ENCODE data around the gene STXBP6.
A peak's percentile ranks its signal among the peaks of the same experiment; 100 is the strongest.

Gene STXBP6

DNA sequence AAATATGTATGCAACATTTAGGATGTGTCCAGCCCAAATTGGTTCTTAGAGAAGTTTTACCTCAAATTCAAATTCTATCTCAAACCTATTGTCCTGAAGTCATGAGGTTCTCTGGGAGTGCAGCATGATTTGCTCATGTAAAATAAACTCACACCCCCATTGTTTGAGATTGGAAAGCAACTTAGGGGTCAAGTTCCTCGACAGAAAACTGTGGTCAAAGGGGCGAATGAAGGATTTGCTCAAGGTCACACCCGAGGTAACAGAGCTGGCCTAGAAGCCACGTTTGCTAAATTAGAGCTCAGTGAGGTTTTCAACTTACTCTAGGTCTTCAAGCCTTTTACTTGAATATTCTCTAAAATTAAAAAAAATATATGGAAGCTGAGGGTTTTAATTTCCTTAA, 218.3 kb downstream of the STXBP6 start:
- no peak for DNase-seq (ENCODE audit: low read depth in 3 of 3)

DNA sequence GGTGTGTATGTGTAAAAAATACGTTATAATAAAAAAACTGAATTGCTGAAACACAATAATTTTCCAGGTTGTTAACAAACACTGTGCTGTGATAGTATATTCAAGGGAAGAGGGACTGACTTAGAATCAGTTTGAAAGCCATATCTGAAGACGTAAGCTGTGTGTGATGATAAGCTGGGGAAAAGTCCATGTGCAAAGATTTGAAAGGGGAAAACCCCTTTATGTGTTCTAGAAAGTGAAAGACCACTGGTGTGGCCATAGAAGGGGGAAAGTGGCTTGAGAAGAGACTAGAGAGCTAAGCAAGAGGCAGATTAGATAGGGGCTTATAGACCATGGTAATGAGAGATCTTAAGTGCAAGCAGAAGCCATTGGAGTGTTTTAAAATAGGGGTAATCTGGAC, 220.1 kb downstream of the STXBP6 start:
- DNase-seq (ENCODE audit: low read depth in 3 of 3): no peak

DNA sequence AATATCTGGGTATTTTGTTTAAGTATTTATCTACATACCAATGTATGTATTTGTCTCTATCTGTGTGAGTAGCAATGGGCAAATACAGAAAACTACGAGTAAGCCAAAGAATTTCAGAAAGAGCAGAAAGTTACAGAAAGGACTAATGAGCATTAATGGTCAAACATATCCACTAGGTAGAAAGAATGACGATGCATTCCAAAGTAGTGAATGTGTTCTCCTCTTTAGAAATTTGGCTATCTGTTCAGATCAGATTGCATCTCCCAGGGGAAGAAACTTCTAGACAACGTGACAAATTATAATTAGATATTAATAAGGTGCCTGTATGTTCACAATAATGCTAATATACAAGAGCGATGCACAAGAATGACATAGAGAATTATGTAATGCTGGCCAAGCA, 221.5 kb downstream of the STXBP6 start:
- DNase-seq (ENCODE audit: low read depth in 3 of 3): no peak

DNA sequence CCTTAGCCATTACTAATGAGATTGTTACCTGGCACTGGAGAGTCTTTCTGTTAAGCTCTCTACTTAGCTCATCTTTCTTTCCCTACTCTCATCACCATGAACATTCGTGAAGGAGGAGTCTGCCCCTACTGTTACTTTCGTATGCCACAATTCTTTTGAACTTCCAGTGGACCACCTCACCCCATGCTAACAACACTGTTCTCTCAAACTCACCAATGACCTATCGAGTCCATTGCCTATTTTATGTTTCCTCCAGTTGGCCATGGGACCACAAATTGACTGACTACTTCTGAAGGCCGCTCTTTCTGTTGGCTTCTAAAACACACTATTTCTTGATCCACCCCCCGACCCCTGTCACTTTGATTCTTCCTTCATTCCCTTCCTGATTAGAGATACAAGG, 223.6 kb downstream of the STXBP6 start:
- no peak for DNase-seq (ENCODE audit: low read depth in 3 of 3)

DNA sequence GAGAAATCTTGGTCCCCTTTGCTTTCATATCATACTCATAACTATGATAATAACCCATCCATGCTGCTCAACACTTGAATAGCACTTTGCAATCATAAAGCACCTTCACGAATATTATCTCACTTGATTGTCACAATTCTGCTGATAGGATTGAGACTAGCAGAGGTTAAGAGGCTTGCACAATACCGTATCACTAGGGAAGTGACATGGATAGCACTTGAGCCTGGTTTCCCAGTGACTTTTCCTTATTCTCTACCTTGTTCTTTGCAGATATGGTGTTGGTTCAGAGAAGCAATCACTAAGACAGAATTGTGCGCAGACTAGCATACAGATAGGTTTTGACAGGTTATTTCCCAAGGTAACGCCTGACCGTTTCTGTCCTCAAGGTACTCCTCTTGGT, 229.3 kb downstream of the STXBP6 start:
- no peak for DNase-seq (ENCODE audit: low read depth in 3 of 3)

DNA sequence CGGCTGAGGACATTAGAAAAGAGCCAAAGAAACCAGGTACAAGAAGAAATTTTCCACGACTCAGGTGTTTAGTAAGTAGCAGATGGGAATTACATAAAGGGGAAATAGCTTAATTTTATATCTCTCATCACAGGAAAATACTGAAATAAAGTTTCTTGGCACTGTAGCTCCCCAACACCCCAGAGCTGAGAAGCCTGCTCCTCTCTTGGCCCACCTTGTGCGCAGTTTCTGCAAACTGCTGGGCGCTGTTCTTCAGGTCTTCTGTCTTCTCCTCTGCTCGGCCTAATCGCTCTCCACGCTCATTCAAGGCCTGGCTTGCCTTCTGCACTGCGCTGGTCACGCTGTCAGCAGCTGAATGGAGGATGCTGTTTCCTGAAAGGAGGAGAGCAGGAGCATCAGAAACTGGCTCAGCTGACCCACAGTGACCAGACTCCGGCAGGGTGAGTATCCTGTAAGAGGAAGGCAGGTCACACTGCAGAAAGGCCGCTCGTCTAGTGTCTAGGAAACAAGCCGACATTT, 231.1 kb downstream of the STXBP6 start:
- DNase-seq (ENCODE audit: low read depth in 3 of 3): no peak

DNA sequence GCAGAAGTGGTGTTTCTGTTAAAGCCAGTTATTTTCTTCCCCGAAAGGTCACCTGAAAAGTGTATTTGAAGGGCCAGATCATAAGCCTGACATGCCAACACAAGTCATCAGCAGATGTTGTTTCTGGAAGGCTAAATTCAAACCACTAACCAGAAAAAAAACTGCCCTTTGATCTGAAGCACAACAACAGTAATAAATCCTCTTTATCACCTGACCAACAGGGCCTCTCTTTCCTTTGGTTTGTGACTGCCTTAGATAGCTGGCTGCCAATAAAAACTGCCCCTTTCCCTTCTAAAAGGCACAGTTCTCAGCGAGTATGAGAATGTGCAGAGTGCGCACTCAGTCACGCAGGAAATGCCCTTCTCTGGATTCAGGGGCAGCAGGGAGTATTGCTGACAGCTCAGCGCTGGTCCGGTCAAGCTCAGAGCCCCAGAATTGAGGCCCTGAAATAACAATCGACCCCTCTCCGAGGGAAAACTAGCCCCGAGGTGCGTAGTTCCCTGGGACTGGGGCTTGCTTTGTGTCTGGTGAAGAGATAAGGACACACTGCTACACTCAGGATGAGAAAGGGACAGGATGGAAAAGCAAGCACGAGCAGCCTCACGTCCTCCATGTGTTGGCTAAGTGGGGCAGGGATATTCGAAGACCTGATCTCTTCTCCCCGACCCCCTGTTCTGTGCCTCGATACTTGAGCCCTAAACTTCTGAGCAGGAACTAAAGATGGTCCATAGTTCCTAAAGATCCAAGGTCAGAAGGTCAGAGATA, 231.7 kb downstream of the STXBP6 start:
- DNase-seq (ENCODE audit: low read depth in 3 of 3): no peak

DNA sequence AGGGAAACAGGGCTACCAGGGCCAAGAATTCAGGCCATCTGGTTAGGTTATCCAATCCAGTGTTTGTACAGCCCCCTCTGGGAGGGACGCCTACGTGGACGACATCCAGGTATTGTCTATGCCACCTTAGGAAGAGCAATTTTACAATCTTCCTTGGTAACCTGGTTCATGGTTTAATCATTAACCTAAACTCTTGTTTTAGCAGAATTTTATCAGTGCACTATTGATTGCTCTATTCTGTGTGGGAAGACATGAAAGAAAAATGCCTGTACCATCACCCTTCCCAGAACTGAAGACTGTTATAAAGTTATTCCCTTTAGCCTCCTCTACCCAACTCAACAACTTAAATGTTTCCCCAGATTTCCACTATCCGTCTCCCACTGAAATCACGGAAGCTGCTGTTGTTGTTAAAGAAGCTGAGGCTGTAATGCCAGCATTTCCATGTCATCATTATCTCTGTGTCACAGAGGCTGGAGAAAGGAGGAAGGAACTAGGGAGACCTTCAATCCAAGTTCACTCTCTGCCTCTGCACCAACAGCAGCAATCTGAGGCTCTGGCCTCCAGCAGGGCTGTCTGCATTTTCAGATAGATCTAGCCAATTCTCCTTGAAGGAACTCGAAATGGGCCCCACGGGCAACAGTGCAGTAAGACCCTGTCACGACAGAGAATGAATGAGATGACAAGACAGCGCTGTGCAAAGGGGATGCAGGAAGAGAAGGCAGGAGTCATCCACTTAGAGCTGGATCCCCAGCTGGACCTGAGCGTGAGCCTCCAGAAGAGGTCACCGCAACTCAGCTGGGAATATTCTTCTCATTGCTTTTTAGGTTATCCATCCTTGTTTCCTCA, 232.5 kb downstream of the STXBP6 start:
- DNase-seq (ENCODE audit: low read depth in 3 of 3): no peak

DNA sequence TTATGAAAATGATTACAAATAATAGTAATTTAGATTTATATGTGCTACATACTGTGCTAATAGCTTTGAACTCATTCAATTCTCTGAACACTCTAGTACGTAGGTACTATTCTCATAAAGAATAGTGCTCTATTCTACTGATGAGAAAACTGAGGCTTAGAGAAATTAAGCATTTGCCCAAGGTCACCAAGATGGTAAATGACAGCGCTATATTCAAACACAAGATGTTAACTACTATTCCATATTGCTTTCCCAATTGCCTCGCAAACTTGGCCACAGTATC, 233.1 kb downstream of the STXBP6 start:
- DNase-seq (ENCODE audit: low read depth in 3 of 3): no peak

DNA sequence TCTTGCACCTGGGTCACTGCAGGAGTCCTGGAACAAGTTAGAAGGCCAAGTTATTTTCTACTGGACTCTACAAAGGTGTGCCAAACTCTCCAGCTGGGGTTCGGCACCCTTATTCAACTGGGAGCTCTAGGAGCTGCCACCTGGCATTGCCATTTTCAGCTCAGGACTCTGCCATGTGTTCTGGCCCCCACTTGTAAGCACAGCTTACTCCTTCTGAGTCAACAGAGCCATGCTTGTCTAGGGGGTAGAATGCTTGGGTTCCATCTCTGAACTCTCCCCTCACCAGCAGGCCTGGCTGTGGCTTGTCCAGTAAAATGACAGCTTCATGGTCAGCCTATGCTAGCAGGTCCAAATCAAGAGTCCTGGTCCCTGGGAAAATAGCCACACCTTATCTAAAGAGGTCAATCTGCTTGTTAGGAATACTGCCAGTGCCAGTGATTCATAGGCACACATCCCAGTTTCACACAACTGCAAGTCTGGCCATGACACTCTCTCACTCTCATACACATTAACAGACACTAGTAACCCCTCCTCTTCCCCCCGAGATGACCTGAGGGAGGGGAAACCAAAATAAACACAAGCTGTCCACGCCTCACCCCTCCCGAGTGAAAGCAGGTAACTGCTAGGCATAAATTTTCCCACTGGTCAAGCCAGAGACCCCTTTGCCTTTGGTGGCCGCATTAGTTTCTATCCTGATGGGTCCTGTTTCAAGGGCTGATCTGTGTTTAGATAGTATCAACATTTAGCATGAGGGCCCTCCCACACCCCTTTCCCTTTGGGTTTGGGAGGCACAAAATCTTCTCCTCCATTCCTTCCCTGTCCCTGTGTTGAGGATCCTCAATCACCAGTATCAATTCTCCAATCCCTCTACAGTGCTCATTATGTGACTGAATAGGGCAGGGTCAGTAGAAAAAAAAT, 233.7 kb downstream of the STXBP6 start:
- DNase-seq (ENCODE audit: low read depth in 3 of 3): no peak

DNA sequence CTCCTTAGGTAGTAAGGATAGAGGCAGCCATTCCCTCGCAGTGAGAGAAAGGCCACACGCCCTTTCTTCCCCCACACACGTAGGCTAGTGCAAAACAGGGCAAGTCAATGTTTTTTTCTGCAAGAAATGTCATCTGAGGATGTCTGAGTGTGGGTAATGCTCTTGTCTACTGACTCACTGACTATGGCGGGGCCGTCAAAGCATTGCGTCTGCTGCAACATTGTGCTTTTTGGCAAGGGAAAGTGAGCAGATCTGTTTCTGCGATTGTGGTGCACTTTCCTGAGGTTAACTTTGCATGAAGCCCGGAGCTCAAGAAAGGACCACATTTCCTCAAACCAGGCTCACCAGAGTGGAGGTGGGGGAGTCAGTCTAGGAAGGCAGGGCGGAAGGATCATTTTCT, 234.4 kb downstream of the STXBP6 start:
- DNase-seq (ENCODE audit: low read depth in 3 of 3): no peak

DNA sequence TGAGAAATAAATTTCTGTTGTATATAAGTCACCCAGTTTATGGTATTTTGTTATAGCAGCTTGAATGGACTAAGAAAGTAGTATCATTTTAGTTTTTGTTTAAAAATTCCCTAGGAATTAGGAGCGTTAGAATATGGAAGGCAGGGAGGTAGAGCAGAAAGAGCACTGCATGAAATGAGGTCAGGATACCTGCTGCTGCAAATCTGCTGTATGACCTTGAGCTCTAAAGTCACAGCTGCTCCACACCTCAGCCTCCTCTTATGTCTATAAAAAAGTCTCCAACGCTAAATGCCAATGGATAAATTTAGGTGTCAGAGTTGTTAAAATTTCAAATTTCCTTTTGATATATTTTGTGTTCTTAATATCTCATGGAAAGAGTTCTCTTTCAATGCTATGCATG, 235.0 kb downstream of the STXBP6 start:
- DNase-seq (ENCODE audit: low read depth in 3 of 3): no peak

DNA sequence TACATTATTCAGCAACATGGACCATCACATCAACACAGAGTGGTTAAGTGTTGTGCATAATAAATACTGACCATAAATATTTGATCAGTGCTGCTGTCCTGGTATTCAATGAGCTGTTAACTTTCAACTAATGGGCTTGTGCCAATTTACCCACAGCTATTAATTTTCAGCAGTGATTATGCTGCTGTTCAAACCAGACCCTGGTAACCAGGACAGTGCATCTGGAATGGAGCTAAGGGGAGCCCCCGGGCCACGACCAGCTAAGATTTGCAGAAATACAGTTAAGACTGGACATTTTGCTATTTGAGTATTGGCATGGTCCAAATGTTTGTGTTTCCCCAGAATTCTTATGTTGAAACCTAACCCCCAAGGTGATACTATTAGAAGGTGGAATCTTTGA, 235.6 kb downstream of the STXBP6 start:
- no peak for DNase-seq (ENCODE audit: low read depth in 3 of 3)

DNA sequence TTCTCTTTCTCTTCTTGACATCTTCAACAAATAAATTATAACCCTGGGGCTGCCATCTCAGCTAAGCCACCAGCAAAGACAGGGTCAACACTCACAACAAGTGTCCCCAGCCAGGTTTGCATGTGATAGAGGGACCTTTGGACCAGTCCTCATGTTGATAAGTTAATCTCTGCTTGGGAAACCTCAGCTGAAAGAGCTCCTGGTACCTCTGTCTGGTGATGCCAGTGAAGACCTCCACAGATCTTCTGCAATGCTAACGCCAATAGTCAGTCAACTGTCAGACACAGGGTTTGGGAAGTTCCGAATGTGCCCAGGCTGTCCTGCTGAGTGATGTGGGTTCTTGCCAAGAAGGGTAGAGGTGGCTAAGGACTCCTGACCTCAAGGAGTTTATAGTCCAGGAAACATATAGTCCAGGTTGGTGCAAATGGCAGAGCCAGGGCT, 236.1 kb downstream of the STXBP6 start:
- DNase-seq (ENCODE audit: low read depth in 3 of 3): no peak

DNA sequence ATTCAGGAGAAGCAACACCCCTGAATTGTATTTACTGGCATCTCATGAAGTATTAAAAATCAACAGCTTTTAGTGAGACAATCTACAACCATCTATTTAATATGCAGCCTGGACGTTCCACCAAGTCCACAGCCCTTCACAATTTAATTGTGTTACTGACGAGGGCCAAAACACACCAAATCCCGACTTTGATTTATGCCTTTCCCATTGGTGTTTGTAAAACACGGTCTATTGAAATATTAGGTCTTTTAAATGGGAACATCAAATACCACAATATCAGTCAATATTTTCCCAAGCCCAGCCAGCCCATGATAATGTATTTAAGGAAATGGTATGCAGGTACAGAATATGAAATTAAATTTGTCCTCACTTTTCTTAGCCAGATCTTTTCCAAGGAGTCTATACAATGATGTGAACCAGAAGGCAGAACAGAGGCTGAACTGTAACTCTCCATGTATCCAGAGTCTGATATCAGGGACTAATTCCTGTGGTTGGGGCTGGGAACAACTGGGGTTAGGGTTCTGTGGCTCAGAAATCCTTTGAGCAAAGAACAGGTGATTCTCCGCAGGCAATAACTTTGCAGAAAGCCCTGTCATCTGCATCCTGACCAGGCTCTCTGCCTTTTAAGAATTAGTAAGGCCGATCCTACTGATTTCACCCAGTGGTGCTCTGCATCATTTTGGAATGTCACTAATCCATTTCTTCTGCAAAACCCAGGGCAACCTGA, 236.7 kb downstream of the STXBP6 start:
- no peak for DNase-seq (ENCODE audit: low read depth in 3 of 3)

DNA sequence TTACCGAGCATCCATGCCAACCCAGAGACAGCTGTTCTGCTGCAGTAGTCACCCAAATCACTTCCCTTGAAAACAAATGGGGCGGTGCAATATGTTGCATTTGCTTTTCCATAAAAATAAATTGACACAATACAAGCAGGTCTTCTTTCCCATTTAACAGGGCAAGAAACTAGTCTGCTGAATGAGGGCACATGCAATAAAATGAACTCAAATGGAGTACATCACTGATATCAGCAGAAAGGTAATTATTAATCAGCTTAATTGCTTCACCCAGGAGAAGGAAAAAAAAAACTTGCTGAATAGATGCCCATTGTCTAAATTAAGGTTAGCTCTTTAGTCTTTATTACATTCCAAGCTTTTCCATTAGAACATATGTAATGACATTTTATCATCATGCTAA, 240.8 kb downstream of the STXBP6 start:
- no peak for DNase-seq (ENCODE audit: low read depth in 3 of 3)

DNA sequence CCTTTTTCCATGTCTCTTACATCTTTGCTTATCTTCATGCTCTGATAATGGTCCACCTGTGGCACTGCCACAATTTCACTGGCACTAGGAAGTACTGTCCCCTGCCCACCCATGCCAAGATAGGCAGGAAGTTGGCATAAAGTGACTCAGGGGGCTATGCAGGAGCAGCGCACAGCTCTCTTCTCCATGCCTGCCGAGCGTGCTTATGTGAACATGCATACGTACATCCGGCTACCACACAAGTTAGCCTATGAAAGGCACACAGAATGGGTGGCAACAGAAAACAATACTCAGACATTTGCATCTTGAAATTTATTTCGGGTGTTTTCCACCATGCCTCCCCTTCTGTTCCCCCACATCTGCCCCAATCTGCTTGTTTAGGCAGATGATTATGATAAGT, 241.5 kb downstream of the STXBP6 start:
- DNase-seq (ENCODE audit: low read depth in 3 of 3): no peak

DNA sequence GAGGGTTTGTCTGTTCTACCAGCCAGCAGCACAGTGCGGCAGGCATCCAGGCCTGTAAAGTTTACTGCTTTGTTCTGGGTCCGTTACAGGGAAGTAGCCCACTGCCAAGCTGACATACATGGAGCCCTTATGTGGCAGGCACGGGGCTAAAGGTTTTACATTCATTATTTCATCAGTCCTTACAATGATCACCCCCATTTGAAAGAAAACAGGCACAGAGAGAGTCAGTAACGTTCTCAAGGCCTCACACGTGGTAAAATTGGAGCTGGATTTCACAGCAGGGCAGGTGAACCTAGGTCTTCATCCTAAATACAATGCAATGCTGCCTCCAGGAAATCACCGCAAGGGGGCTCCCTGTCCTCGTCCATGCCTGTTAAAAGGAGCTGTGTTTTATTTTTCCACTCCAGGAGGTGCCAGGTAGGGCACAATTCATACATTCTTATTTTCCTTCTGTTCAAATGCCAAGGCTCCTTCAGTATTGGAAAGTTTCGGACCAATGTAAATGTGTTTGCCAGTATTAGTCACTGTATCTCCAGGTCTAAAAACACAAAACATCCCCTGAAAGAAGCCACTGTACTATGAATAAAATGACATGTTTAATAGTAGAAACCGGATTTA, 243.8 kb downstream of the STXBP6 start:
- peak; percentile 1 to 37 (median 6) for DNase-seq (ENCODE audit: low read depth in 3 of 3)

DNA sequence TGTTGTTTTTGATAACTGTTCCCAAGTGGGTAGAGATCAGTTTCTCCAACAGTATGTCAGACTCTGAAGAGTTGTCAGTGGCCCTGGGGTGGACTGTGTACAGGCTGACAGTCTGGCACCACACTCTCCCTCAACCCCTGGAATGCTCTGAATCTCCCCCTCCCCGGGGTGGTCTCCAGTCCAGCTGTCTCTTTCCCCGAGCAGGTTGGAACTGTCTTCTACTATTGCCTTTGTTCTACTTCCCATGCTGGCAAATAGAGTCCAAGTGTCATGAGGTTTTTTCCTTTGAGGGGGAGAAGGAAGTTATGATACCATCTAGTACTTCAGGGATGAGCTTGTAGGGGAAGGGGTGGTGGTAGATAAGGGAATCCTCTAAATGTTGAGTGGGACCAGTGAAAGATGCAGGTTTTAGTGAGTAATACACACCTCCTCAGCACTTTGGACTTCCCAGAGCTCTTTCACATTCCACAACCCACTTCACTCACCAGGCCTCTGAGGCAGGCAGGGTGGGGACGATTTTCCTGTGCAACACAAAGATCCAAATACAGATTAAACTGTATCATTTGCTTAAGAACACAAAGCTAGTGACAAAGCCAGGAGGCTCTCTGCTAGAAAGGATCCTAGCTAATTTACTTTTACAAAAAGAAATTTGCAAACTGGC, 245.3 kb downstream of the STXBP6 start:
- no peak for DNase-seq (ENCODE audit: low read depth in 3 of 3)

DNA sequence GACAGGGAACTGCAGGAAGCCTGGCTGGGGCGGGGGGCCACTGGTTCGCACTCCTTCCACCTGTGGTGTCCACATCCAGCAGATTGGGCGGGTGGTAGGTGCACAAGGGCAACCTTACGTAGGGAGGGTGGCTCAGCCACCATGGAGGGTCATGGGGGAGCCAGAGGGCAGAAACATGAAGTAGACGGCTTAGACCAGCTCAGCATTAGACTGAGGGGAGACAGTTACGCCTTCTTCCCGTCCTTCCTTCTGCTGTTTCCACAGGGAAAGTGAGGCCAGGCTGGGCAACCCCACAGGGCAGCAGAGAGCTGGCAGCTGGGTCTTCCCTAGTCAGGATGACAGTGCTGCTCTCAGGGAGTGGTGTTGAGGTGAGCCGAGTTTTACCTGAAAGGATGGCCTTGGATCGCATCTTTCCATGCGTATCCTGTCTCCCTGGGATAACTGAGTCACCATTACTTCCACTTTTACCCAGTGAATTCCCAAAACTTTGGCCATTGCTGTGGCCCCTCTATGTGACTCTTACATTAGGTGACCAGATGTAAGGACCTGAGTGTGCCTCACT, 245.9 kb downstream of the STXBP6 start:
- no peak for DNase-seq (ENCODE audit: low read depth in 3 of 3)

Data from stimulated activated CD4-positive, alpha-beta T cell treated with anti-CD3 and anti-CD28 coated beads, TNF-alpha, amount 100 ng/mL, for 24 hours (primary cell).